ENCODE measurements around the gene COP1. TPM values are rescaled to one million over a fixed set of nuclear protein-coding genes. Genes with fewer than 3 reads are reported as not detected.
"Not testable (repeated sequence)": the region's sequence is repeated elsewhere in the genome, so short reads cannot be mapped to it uniquely, and the experiment has no call there.

The COP1 gene
- 10 to 100 TPM; 58.1 to 60.7 TPM for total RNA-seq
- long read RNA-seq, transcript COP1-201 (19 exons, 2,124 nt): minor isoform, 7 of 168 reads
- long read RNA-seq, transcript COP1-204 (20 exons, 3,033 nt): major isoform, 77 of 168 reads
- long read RNA-seq, partial matches to known transcripts: 5 of 168 reads
- long read RNA-seq, other reads (novel, unspliced or antisense): 77 of 168 reads

DNA sequence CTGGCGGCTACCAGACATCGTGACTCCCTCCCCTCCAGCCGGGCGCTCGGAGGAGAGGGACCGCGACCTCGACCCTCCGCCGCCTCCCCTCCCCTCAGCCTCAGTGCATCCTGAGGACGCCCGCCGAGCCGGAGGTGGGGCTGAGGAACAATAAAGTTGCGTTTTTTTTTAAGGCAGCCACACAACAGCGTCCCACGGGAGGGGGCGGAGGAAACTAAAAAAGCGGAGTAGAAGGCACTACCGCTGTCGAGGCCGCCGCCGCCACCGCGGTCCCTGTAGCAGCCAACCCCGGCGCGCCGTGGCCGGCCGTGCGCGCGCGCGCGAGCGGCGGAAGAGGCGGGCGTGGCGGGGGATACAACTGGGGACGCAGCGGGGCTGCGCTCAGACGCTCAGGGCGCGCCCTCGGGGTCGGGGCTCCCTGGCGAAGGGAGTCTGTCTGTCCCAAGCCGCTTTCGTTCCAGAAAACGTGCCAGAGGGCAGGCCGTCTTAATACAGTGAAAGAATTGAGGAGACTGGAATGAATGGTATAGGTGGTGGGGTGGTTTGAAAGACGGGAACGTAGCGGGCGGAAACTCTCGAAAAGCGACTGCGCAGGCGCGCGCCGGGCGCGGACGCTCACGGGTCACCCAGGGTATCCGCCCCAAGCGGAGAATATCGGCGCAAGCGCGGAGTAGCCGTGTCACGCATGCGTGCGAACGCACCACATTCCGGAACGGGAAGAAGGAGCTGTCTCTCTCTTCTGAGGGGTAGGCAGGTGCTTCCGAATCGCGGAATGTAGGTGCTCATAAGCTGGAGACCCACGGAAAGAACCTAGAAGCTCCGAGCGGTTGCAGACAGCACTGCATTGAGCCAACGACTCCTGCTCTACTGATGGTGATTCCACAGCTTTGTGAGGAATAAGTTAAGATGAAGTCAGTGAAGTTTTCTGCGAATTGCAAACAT, at the start of gene COP1:
COP1 (minus strand) TSS at position 326 of the 942 bp plus-strand sequence; CDS start at position 18, 308 bp downstream.
- ATAC-seq: peak; percentile 88
- peak; percentile 97 to 98 for DNase-seq
- intact Hi-C loops (cut with DNase I, micrococcal nuclease): no loop called here

GRCh38 chr1:176252191-176252590, 45.1 kb upstream of the COP1 start:
- DNase-seq (no peak), ATAC-seq (no peak)
- intact Hi-C loops (cut with DNase I, micrococcal nuclease): no loop called here

GRCh38 chr1:176244851-176245250, 37.8 kb upstream of the COP1 start:
- intact Hi-C loops (cut with DNase I, micrococcal nuclease): no loop called here
- ATAC-seq (peak; percentile 44), DNase-seq (no peak)

GRCh38 chr1:176243746-176244145, 36.7 kb upstream of the COP1 start:
- intact Hi-C loops (cut with DNase I, micrococcal nuclease): no loop called here
- ATAC-seq (no peak), DNase-seq (no peak)

DNA sequence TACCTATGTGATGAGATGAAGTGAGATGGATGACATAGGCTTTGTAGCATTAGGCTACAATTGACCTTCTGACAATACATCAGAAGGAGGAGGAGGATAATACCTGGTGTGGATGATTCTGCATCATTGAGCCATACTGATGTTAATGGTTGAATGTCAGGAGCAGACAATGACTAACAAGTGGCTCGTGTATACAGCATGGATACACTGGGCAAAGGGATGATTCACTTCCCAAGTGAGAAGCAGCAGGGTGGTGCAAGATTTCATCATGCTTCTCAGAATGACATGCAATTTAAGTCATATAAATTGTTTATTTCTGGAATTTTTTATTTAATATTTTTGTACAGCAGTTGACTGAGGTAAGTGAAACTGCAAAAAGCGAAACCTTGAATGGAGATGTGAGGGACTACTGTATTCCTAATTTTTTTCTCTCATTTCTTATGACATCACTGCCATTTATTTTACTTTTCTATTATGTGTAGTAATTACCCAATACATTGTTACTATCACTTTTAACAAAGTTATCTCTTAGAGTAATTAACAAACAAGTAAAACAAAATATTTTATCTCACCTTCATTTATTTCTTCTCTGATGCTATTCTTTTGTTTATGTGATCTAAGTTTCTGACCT, 34.4 kb upstream of the COP1 start:
- ATAC-seq (no peak), DNase-seq (no peak)
- intact Hi-C loops (cut with DNase I, micrococcal nuclease): no loop called here

DNA sequence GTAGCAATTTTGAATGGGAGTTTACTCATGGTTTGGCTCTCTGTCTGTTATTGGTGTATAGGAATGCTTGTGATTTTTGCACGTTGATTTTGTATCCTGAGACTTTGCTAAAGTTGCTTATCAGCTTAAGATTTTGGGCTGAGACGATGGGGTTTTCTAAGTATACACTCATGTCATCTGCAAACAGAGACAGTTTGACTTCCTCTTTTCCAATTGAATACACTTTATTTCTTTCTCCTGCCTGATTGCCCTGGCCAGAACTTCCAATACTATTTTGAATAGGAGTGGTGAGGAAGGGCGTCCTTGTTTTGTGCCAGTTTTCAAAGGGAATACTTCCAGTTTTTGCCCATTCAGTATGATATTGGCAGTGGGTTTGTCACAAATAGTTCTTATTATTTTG, 26.6 kb upstream of the COP1 start:
- intact Hi-C loops (cut with DNase I, micrococcal nuclease); ATAC-seq; DNase-seq: not testable (repeated sequence)

DNA sequence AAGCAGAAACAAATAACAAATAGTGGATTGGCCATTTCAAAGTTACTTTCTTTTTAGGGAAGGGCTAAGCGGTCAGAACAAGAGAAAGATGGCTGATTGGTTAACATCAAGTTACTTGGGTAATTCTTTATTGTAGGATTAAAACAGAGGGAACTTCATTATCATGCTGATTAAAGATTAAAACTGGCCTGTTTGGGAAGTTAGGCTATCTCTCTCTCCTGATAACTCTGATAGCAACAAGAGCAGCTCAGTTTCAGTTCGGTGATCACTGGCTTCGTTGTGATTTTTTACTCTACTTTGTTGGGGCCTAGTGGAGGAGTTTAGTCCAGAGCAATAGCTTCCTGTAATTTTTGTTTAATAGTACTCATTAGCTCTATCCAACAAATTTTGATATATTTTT, 20.5 kb upstream of the COP1 start:
- DNase-seq (no peak), ATAC-seq (no peak)
- intact Hi-C loops (cut with DNase I, micrococcal nuclease): no loop called here

DNA sequence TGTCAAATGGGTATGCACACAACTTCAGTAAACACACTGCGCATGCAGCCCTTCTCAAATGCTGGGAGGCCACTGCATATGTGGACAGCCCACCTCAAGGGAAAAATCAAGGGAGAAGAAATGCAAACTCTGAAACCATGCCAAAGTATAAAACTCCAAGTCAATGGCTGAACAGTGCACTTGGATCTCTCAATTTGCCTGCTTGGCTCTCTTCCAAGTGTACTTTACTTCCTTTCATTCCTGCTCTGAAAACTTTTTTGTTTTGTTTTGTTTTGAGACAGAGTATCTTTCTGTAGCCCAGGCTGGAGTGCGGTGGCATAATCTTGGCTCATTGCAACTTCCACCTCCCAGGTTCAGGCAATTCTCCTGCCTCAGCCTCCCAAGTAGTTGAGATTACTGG, 18.8 kb upstream of the COP1 start:
- DNase-seq (no peak), ATAC-seq (peak; percentile 69)
- intact Hi-C loops (cut with DNase I, micrococcal nuclease): no loop called here

DNA sequence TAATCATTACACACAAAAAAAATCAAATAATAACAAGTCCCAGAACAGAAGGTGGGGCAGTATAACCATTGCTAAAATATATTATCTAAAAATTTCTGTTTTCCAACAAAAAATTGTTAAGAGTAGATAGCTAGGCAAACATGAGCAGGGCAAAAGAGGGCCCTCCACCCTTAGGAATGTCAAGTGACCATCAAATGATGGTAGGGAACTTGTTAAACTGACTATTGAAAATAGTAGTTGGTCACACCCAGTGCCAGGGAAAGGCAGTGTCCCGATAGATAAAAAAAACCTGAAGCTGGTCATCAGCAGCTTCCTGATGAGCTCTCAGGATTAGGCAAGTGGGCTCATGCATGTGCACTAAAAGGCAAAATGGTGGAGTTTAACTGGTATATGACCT, 18.4 kb upstream of the COP1 start:
- ATAC-seq: peak; percentile 13
- DNase-seq: no peak
- intact Hi-C loops (cut with DNase I, micrococcal nuclease): no loop called here

DNA sequence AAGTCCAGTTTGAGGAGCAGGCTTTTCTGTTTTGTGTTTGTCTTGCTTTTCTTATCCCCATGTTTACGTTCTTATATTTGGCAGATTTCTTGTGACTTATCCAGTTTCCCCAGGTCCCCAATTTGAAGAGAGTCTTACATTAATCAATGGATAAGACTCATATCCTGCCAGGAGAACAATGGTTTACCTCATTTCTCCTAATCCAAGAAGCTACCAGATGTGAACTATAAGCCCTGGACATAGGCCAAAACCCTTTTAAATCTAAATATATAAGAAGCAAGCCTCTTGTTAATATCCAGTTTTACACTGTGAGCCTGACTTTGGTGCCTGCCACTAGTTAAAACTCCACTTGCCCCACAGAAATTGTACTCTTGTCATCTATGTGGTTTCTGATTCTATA, 15.1 kb upstream of the COP1 start:
- DNase-seq: no peak
- intact Hi-C loops (cut with DNase I, micrococcal nuclease): no loop called here
- no peak for ATAC-seq

GRCh38 chr1:176220100-176220689, 13.1 kb upstream of the COP1 start:
- peak; percentile 92 for ATAC-seq
- intact Hi-C loops (cut with DNase I, micrococcal nuclease): no loop called here
- DNase-seq: peak in 1 of 2 donors; percentile 25

DNA sequence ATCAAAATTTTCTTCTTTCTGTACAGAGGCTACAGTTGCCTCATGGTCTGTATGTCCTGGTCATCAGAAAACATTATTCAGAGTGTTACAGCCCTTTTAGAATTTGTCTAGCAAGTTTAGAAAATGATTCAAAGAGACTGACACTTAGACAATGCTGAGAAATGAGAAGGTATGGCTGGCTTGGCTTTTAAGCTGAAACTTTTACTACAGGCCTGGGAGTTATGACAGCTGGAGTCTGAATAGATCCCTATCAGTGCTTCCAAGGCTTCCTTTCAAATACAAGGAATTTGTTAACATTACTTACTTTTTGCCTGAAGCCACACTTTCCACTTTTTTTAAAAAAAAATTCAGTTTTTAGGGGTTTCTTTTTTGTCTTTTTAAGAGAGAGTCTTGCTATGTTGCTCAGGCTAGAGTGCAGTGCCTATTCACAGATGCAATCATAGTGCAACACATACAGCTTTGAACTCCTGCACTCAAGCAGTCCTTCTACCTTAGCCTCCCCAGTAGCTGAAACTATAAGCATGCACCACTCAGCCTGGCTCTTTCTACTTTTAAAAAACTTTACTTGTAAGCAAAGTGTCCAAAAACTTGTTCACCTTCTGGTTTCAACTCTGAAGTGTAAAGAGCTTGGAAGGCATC, 10.5 kb upstream of the COP1 start:
- intact Hi-C loops (cut with DNase I, micrococcal nuclease): no loop called here
- ATAC-seq (no peak), DNase-seq (no peak)

DNA sequence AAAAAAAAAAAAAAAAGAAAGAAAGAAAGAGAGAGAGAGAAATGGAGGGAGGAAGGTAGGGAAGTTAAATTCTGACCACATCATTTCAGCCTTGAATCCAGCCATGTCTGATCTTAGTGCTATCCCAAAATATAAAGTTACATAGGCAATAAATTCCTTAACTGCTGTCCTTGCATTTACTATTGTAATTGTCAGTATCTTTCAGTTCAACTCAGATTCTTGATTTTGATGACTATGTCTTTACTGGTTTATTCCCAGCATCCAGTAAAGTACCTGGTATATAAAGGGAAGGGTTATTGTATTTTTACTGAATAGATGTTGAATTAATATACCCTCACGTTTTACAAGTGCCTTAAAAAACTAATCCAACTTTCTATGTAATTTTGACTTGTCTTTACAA, 8.9 kb upstream of the COP1 start:
- intact Hi-C loops (cut with DNase I, micrococcal nuclease): no loop called here
- ATAC-seq (no peak), DNase-seq (no peak)

DNA sequence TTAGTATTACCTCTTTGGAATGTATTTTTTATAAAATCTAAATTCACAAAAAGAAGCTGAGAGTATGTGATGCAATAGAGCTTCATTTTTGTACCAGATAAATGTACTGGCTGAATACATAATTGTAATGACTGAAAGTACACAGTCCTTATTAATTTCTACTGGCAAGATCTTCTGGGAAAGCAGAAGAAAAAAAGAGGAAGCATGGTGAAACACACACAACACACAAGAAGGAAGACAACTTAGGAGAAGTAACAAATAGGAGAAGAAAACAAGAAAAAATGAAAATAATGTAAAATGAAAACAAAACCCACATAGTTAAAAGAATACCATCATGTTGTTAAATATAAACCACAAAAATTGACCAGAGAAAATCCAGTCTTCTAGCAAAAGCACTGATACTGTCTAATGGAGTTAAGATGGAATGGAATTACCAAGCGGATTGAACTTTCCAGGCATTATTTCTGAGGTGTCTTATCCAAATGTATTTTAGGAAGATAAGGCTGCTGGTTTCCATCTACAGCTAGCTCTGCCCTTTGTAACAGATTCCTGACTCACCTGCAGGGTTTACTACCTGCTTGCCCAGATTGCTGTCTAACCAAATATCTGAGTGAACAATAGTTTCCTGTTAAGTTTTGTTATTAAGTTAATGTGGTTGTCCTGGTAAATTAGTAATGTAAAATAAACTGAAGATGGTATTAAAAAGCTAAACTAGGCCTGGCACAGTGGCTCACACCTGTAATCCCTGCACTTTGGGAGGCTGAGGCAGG, 4.5 kb upstream of the COP1 start:
- DNase-seq (no peak), ATAC-seq (peak; percentile 23)
- intact Hi-C loops (cut with DNase I, micrococcal nuclease): no loop called here

- intact Hi-C loops (cut with DNase I, micrococcal nuclease): no loop called here
- ATAC-seq (no peak), DNase-seq (peak in 1 of 2 donors; percentile 19)
These were observed 948 bp upstream of the COP1 start for GRCh38 chr1:176208034-176208433.

- peak; percentile 53 for ATAC-seq
- peak; percentile 51 to 59 for DNase-seq
- intact Hi-C loops (cut with DNase I, micrococcal nuclease): no loop called here
These were observed 803 bp downstream of the COP1 start for GRCh38 chr1:176206006-176206960.

- ATAC-seq: no peak
- intact Hi-C loops (cut with DNase I, micrococcal nuclease): no loop called here
- no peak for DNase-seq
These were observed 1.7 kb downstream of the COP1 start for GRCh38 chr1:176205332-176205914.

All from left colon (tissue), 2 donors.